Measurements from ENCODE around the gene HPSE2.

The HPSE2 gene

GRCh38 chr10:98430427-98430826 is 805.2 kb downstream of the HPSE2 start:
- DNase-seq (ENCODE audit: low spot score) = peak; percentile 16

GRCh38 chr10:98429320-98430072 is 806.2 kb downstream of the HPSE2 start:
- DNase-seq (ENCODE audit: low spot score) = peak; percentile 28

- DNase-seq (ENCODE audit: low spot score) = peak; percentile 34
Observed at GRCh38 chr10:98427011-98427515, 808.6 kb downstream of the HPSE2 start.

- peak; percentile 72 for DNase-seq (ENCODE audit: low spot score)
Observed at GRCh38 chr10:98425511-98426352, 809.9 kb downstream of the HPSE2 start.

GRCh38 chr10:98424295-98425254 is 811.1 kb downstream of the HPSE2 start:
- peak; percentile 38 for DNase-seq (ENCODE audit: low spot score)

- peak; percentile 68 for DNase-seq (ENCODE audit: low spot score)
Observed at GRCh38 chr10:98423691-98424120, 811.9 kb downstream of the HPSE2 start.

GRCh38 chr10:98422182-98422581 is 813.5 kb downstream of the HPSE2 start:
- DNase-seq (ENCODE audit: low spot score) = no peak

GRCh38 chr10:98420786-98421185 is 814.9 kb downstream of the HPSE2 start:
- no peak for DNase-seq (ENCODE audit: low spot score)

- no peak for DNase-seq (ENCODE audit: low spot score)
Observed at GRCh38 chr10:98419469-98420261, 816.0 kb downstream of the HPSE2 start.

- no peak for DNase-seq (ENCODE audit: low spot score)
Observed at GRCh38 chr10:98418665-98419468, 816.8 kb downstream of the HPSE2 start.

- DNase-seq (ENCODE audit: low spot score) = no peak
Observed at GRCh38 chr10:98417973-98418664, 817.5 kb downstream of the HPSE2 start.

GRCh38 chr10:98417481-98417959 is 818.1 kb downstream of the HPSE2 start:
- no peak for DNase-seq (ENCODE audit: low spot score)

GRCh38 chr10:98416606-98417388 is 818.9 kb downstream of the HPSE2 start:
- no peak for DNase-seq (ENCODE audit: low spot score)

GRCh38 chr10:98415731-98416119 is 819.9 kb downstream of the HPSE2 start:
- no peak for DNase-seq (ENCODE audit: low spot score)

GRCh38 chr10:98414932-98415730 is 820.5 kb downstream of the HPSE2 start, which contains the start of gene PYROXD2:
TSS of gene PYROXD2 (minus strand) at chr10:98415182. CDS start at chr10:98415135, 47 bp downstream.
- peak; percentile 84 for DNase-seq (ENCODE audit: low spot score)

- DNase-seq (ENCODE audit: low spot score) = no peak
Observed at GRCh38 chr10:98414578-98414931, 821.1 kb downstream of the HPSE2 start.

GRCh38 chr10:98411768-98412167 is 823.9 kb downstream of the HPSE2 start:
- no peak for DNase-seq (ENCODE audit: low spot score)

- DNase-seq (ENCODE audit: low spot score) = no peak
Observed at GRCh38 chr10:98411166-98411565, 824.5 kb downstream of the HPSE2 start.

Data from ecto neural progenitor cell (in vitro differentiated cells).